ENCODE measurements around the gene FYCO1. TPM values are rescaled to one million over a fixed set of nuclear protein-coding genes. Genes with fewer than 3 reads are reported as not detected.

FYCO1 gene
- total RNA-seq, 1 experiment from 2014 or later = 5.3 TPM

GRCh38 chr3:45947361-45947760 lies 48.3 kb downstream of the FYCO1 start:
- DNase-seq (ENCODE audit: extremely low read depth, low read depth) = no peak

DNA sequence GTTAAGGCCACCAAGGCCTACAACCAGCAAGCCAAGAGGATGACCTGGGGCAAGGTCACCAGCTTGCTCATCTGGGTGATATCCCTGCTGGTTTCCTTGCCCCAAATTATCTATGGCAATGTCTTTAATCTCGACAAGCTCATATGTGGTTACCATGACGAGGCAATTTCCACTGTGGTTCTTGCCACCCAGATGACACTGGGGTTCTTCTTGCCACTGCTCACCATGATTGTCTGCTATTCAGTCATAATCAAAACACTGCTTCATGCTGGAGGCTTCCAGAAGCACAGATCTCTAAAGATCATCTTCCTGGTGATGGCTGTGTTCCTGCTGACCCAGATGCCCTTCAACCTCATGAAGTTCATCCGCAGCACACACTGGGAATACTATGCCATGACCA lies 48.7 kb downstream of the FYCO1 start:
- DNase-seq (ENCODE audit: extremely low read depth, low read depth) = no peak

- DNase-seq (ENCODE audit: extremely low read depth, low read depth) = no peak
Measured at GRCh38 chr3:45946307-45946706, 49.3 kb downstream of the FYCO1 start.

- no peak for DNase-seq (ENCODE audit: extremely low read depth, low read depth)
Measured at GRCh38 chr3:45944830-45945620, 50.6 kb downstream of the FYCO1 start.

GRCh38 chr3:45943207-45943846 lies 52.3 kb downstream of the FYCO1 start, which contains the start of gene CXCR6:
TSS of gene CXCR6 (plus strand) at chr3:45943464. CDS start at chr3:45946482, 3,018 bp downstream.
- DNase-seq (ENCODE audit: extremely low read depth, low read depth) = no peak

DNA sequence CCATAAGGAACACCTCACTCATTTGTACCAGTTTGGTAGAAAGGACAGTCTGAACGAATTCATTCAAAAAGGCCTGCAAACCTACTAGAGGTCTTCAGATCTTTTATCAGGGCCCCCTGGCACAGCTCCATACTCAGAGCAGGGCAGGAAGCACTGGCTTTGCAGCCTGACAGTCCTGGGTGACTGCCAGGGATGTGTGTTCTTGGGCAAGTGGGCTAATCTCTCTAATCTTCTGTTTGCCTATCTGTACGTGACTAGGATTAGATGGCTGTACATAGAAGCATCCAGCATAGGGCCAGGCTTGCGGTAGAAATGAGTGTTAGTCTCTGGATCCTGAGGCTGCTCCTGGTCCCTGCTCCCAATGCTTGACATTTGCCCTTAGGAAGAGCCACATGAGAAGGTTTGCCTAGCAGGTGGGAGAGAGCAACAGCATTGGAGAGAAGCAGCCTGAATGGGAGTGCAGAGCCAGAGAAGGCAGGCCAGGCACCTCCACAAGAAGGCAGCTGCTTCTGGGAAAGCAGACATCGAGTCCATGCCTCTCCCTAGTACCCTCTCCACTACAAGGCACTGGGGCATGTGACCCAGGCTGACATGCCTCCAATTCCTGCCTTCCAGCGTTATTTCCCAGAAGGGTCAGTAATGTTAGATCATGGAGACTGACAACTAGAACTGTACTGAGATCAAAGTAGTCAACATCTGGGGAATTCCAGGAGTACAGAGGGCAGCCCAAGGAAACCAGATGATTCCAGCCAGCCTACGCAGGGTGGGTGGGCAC lies 53.4 kb downstream of the FYCO1 start:
- DNase-seq (ENCODE audit: extremely low read depth, low read depth) = no peak

- no peak for DNase-seq (ENCODE audit: extremely low read depth, low read depth)
Measured at GRCh38 chr3:45940781-45941365, 54.8 kb downstream of the FYCO1 start.

DNA sequence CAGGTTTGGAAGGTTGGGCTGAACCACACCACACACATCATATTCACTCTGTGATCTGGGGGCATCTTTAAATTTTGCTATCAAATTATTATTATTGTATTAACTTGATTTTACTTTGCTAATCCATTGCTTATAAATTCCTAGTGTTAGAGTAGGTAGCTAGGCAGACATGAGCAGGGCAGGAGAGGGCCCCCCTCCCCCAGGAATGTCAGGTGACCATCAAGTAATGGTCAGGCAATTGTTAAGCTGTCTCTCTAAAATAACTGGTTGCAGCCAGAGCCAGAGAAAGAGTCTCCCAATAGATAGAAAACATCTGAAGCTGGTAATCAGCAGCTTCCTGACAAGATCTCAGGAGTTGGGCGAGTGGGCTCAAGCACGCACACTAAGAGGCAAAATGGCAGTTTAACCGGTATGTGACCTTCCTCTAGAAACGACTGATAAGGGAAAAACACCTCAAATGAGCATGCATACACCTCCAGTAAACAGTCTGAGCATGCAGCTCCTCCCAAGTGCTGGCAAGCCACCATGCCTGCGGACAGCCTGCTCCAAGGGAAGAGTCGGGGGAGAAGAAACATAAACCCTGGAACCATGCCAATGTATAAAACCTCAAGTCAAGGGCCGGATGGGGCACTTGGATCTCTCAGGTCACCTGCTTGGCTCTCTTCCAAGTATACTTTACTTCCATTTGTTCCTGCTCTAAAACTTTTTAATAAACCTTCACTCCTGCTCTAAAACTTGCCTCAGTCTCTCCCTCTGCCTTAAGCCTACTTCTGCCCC lies 55.4 kb downstream of the FYCO1 start:
- no peak for DNase-seq (ENCODE audit: extremely low read depth, low read depth)

DNA sequence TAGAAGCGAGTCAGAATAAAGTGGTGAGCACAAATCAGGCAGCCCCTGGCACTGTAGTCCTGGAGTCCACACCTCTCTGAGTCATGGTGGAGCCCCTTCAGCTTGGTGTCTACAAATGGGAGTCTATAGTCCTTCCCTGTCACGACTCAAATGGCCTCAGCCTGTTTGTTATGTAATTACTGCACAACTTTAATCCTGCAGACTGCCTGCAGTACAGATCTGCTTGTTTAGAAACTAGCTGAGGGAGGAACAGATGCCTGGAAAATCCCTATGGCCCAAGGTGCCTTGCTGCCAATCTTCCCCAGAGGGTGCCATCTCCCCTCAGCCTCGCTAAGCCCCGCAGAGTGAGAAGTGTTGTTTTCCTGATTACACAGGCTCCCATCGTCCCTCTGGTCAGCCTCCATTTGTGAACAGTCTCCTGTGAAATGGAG lies 56.3 kb downstream of the FYCO1 start:
- no peak for DNase-seq (ENCODE audit: extremely low read depth, low read depth)

DNA sequence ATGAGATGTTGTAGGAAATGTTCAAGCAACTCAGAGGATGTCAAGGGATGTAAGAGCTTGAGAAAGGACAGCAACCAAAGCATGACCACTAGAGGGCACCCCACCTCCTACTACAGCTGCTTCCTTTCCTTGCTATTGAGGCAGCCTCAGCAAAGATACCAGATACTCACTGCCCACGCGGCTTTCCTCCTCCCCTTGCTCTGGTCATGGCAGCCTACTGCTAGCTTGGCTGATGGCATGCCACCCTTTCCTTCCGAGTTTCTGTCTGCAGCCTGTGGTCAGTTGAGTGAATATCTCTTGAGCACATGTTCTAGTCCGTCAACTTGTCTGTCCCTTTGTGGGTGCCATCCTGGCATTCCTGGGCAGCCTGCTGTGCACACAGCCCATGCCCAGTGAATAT lies 56.8 kb downstream of the FYCO1 start:
- peak; percentile 59 for DNase-seq (ENCODE audit: extremely low read depth, low read depth)

GRCh38 chr3:45938043-45938435 lies 57.6 kb downstream of the FYCO1 start:
- DNase-seq (ENCODE audit: extremely low read depth, low read depth) = no peak

- DNase-seq (ENCODE audit: extremely low read depth, low read depth) = no peak
Measured at GRCh38 chr3:45937206-45938042, 58.2 kb downstream of the FYCO1 start.

GRCh38 chr3:45936261-45936660 lies 59.4 kb downstream of the FYCO1 start:
- DNase-seq (ENCODE audit: extremely low read depth, low read depth) = no peak

GRCh38 chr3:45933591-45933990 lies 62.0 kb downstream of the FYCO1 start:
- no peak for DNase-seq (ENCODE audit: extremely low read depth, low read depth)

DNA sequence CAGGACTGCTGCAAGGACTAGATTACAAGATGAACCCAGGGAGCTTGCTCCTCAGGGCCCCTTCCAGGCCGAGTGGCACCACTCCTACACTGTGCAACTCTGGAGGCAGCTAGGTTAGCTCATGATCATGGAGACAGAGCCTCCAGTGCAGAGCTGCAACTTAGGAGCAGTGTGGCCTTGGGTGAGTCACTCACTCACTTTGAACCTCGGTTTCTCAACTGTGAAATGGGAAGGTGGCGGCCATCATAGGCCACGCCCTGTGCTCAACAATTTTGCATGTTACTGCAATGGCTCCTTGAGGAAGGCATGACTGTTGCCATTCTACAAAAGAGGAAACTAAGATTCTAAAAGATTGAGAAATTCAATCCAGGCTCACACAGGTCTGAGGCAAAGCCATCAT lies 63.5 kb downstream of the FYCO1 start:
- no peak for DNase-seq (ENCODE audit: extremely low read depth, low read depth)

DNA sequence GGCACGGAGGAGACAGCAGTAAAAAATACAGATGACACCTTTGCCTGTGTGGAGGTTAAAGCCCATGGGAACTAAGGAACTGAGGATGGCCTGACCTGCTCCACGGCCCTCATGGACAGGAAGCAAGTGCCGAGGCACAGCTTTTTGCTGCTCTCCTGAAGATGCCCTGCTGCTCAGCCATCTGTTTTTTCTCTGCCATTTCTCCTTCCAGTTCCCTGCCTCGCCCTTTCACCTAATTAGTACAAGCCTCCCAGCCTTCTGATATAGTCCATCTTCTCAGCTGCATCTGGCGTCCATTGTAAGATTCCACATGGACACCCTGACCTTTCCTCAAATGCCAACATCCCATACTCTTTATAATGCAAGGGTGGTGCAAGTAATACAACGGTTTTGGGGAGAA lies 64.1 kb downstream of the FYCO1 start:
- DNase-seq (ENCODE audit: extremely low read depth, low read depth) = no peak

- DNase-seq (ENCODE audit: extremely low read depth, low read depth) = peak; percentile 23
Measured at GRCh38 chr3:45929042-45929679, 66.5 kb downstream of the FYCO1 start.

- DNase-seq (ENCODE audit: extremely low read depth, low read depth) = no peak
Measured at GRCh38 chr3:45927881-45928280, 67.7 kb downstream of the FYCO1 start.

DNA sequence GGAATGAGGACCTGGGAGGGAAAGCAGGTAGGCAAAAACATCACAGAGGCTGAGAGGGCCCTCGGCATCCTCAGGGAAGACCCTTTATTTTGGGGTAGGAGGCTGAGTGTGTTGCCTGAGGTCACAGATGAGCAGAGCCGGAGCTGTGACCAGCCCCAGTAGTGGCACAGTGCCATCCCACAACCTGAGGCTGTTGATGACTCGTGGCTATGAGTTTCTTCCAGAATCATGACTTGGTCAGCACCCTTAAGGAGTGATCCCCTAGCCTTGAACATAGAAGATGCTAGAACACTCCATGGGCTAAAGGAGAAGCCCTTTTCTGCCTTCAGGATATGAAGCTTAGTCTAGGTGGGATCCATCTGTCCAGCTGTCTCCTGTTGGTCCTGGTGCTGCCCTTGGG lies 71.9 kb downstream of the FYCO1 start:
- DNase-seq (ENCODE audit: extremely low read depth, low read depth) = no peak
